ENCODE measurements around the gene TIFAB.

TIFAB gene

GRCh38 chr5:135487839-135488514 is 35.8 kb upstream of the TIFAB start:
- no peaks in the 10 kb centered on the region for H3K9me3 ChIP-seq (ENCODE audit: control insufficient read depth, insufficient read depth, low read depth, low read length)
- H3K4me1 ChIP-seq (ENCODE audit: control insufficient read depth, insufficient read depth, low read length): peaks cover 18% of the 10 kb centered on the region
- no peak overlapping the region; the same call in 1 of the 2 replicates for H3K27ac ChIP-seq (ENCODE audit: extremely low read depth, low read depth, low read length)
- ChIA-PET CTCF (interaction anchor here (0.6 to 4.0 kb wide), 10 partner anchors 21 to 372 kb away, joined by 3 to 26 read pairs (median 8); no protein-coding TSS in a partner anchor), POLR2A (interaction anchor here (1.0 kb wide), 1 partner anchor 10 kb away, joined by 3 read pairs; no protein-coding TSS in a partner anchor)
- H3K36me3 ChIP-seq (ENCODE audit: control insufficient read depth in 2 of 2, insufficient read depth in 1 of 2, low read length in 2 of 2): no peaks in the 10 kb centered on the region
- H3K4me3 ChIP-seq (ENCODE audit: low read depth, low read length): no peak overlapping the region
- TF ChIP-seq SCRT2 (tag by site-specific recombination; IDR thresholded peaks at IDR 0.05) (0 out of 2 replicates have a peak, but pooled peaks have one; percentile 27), ZNF426 (tag by site-specific recombination; IDR thresholded peaks at IDR 0.05) (no peak)

- Histone ChIP-seq H3K9me3 (ENCODE audit: control insufficient read depth, insufficient read depth, low read depth, low read length) (no peaks in the 10 kb centered on the region), H3K4me3 (ENCODE audit: low read depth, low read length) (no peak overlapping the region), H3K36me3 (ENCODE audit: control insufficient read depth in 2 of 2, insufficient read depth in 1 of 2, low read length in 2 of 2) (no peaks in the 10 kb centered on the region), H3K27ac (ENCODE audit: extremely low read depth, low read depth, low read length) (no peak overlapping the region), H3K4me1 (ENCODE audit: control insufficient read depth, insufficient read depth, low read length) (peaks cover 15% of the 10 kb centered on the region)
- ChIA-PET POLR2A (no interaction called here), CTCF (interaction anchor here (0.6 to 4.0 kb wide), 8 partner anchors 20 to 645 kb away, joined by 3 to 26 read pairs (median 8); no protein-coding TSS in a partner anchor)
- TF ChIP-seq, protein P1, sequence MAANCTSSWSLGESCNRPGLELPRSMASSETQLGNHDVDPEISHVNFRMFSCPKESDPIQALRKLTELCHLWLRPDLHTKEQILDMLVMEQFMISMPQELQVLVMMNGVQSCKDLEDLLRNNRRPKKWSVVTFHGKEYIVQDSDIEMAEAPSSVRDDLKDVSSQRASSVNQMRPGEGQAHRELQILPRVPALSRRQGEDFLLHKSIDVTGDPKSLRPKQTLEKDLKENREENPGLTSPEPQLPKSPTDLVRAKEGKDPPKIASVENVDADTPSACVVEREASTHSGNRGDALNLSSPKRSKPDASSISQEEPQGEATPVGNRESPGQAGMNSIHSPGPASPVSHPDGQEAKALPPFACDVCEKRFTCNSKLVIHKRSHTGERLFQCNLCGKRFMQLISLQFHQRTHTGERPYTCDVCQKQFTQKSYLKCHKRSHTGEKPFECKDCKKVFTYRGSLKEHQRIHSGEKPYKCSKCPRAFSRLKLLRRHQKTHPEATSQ (tag by site-specific recombination; IDR thresholded peaks at IDR 0.05): no peak
- TF ChIP-seq, protein P2, sequence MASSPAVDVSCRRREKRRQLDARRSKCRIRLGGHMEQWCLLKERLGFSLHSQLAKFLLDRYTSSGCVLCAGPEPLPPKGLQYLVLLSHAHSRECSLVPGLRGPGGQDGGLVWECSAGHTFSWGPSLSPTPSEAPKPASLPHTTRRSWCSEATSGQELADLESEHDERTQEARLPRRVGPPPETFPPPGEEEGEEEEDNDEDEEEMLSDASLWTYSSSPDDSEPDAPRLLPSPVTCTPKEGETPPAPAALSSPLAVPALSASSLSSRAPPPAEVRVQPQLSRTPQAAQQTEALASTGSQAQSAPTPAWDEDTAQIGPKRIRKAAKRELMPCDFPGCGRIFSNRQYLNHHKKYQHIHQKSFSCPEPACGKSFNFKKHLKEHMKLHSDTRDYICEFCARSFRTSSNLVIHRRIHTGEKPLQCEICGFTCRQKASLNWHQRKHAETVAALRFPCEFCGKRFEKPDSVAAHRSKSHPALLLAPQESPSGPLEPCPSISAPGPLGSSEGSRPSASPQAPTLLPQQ (tag by site-specific recombination; IDR thresholded peaks at IDR 0.05): peak; percentile 79
- TF ChIP-seq EGR2 (tag by site-specific recombination; IDR thresholded peaks at IDR 0.05; ENCODE audit: low read depth): peak; percentile 93
- peak; percentile 97 for TF ChIP-seq ZFHX2 (tag by site-specific recombination; conservative IDR thresholded peaks at IDR 0.05)
- TF ChIP-seq ZIC2 (tag by site-specific recombination; IDR thresholded peaks at IDR 0.05): 0 out of 2 replicates have a peak, but pooled peaks have one; percentile 29
Observed at GRCh38 chr5:135487037-135487395, 34.9 kb upstream of the TIFAB start.

- H3K27ac ChIP-seq (ENCODE audit: extremely low read depth, low read depth, low read length): no peak overlapping the region
- H3K4me1 ChIP-seq (ENCODE audit: control insufficient read depth, insufficient read depth, low read length): peaks cover 14% of the 10 kb centered on the region
- TF ChIP-seq ELK4 (IDR thresholded peaks at IDR 0.05; ENCODE audit: borderline replicate concordance, low read depth, low read length) (no peak), ZNF792 (tag by site-specific recombination; IDR thresholded peaks at IDR 0.05) (no peak), ZFP37 (tag by site-specific recombination; IDR thresholded peaks at IDR 0.05) (no peak), ZNF501 (tag by site-specific recombination; IDR thresholded peaks at IDR 0.05) (no peak), HOXA7 (CRISPR knock-in tag; IDR thresholded peaks at IDR 0.05; ENCODE audit: borderline replicate concordance) (no peak), ZSCAN30 (tag by site-specific recombination; IDR thresholded peaks at IDR 0.05) (no peak), ZNF664 (tag by site-specific recombination; IDR thresholded peaks at IDR 0.05) (no peak), ZNF19 (tag by site-specific recombination; IDR thresholded peaks at IDR 0.05; ENCODE audit: low read depth) (no peak), ZNF626 (tag by site-specific recombination; IDR thresholded peaks at IDR 0.05) (no peak), ZNF416 (tag by site-specific recombination; IDR thresholded peaks at IDR 0.05) (no peak), ZNF629 (tag by site-specific recombination; IDR thresholded peaks at IDR 0.05) (no peak), GLI4 (tag by site-specific recombination; IDR thresholded peaks at IDR 0.05) (no peak), PRDM1 (tag by site-specific recombination; IDR thresholded peaks at IDR 0.05) (no peak), SP3 (tag by site-specific recombination; IDR thresholded peaks at IDR 0.05) (no peak), ZNF266 (tag by site-specific recombination; IDR thresholded peaks at IDR 0.05; ENCODE audit: low read depth) (no peak)
- TF ChIP-seq, protein P3, sequence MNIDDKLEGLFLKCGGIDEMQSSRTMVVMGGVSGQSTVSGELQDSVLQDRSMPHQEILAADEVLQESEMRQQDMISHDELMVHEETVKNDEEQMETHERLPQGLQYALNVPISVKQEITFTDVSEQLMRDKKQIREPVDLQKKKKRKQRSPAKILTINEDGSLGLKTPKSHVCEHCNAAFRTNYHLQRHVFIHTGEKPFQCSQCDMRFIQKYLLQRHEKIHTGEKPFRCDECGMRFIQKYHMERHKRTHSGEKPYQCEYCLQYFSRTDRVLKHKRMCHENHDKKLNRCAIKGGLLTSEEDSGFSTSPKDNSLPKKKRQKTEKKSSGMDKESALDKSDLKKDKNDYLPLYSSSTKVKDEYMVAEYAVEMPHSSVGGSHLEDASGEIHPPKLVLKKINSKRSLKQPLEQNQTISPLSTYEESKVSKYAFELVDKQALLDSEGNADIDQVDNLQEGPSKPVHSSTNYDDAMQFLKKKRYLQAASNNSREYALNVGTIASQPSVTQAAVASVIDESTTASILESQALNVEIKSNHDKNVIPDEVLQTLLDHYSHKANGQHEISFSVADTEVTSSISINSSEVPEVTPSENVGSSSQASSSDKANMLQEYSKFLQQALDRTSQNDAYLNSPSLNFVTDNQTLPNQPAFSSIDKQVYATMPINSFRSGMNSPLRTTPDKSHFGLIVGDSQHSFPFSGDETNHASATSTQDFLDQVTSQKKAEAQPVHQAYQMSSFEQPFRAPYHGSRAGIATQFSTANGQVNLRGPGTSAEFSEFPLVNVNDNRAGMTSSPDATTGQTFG (tag by site-specific recombination; IDR thresholded peaks at IDR 0.05; ENCODE audit: borderline replicate concordance): no peak
- no peak overlapping the region for H3K4me3 ChIP-seq (ENCODE audit: low read depth, low read length)
- CTCF ChIA-PET: interaction anchor here (0.7 to 4.0 kb wide), 6 partner anchors 20 to 646 kb away, joined by 5 to 26 read pairs (median 9); no protein-coding TSS in a partner anchor
- H3K9me3 ChIP-seq (ENCODE audit: control insufficient read depth, insufficient read depth, low read depth, low read length): no peaks in the 10 kb centered on the region
- H3K36me3 ChIP-seq (ENCODE audit: control insufficient read depth in 2 of 2, insufficient read depth in 1 of 2, low read length in 2 of 2): no peaks in the 10 kb centered on the region
- POLR2A ChIA-PET: no interaction called here
Observed at GRCh38 chr5:135486131-135487036, 34.2 kb upstream of the TIFAB start.
